Measurements from ENCODE around the gene TFAP2C. TPM values are rescaled to one million over a fixed set of nuclear protein-coding genes. Genes with fewer than 3 reads are reported as not detected.

The TFAP2C gene
- total RNA-seq (2014; rRNA removed; shearing (Covaris generic)) (9.4 and 11.9 TPM in 2 replicates), polyA plus RNA-seq (2016; fragmentation: Nextera tagmentation; extraction: Ambion mirVana) (11.7 and 14.3 TPM in 2 replicates)
- long read RNA-seq, partial matches to known transcripts = 0 of 6 reads
- long read RNA-seq, other reads (novel, unspliced or antisense) = 4 of 6 reads

GRCh38 chr20:56628873-56629463, at the start of gene TFAP2C:
TSS of gene TFAP2C (plus strand) at chr20:56629306. CDS start at chr20:56629545, 239 bp downstream.
- peaks cover 46% of the 10 kb centered on the region for H3K4me1 ChIP-seq (ENCODE audit: insufficient read depth)
- peak within 1 kb of the TSS; percentile 98 for H3K4me2 ChIP-seq
- Mint-ChIP-seq H3K36me3 (ENCODE audit: low read depth) (peaks cover 15% of the 10 kb centered on the region), H3K4me3 (peak within 1 kb of the TSS; percentile 79), H3K4me1 (peaks cover 47% of the 10 kb centered on the region), H3K27me3 (ENCODE audit: insufficient read depth, low read depth, poor library complexity) (peaks cover 83% of the 10 kb centered on the region), H3K27ac (no peak within 1 kb of the TSS), H3K9me3 (no peaks in the 10 kb centered on the region)
- ATAC-seq = peak; percentile 15
- peak; percentile 46; the same call in 1 of the 2 replicates for TF ChIP-seq POLR2AphosphoS5 (IDR thresholded peaks at IDR 0.05; ENCODE audit: low read depth)
- no peak for TF ChIP-seq EZH2phosphoT487 (IDR thresholded peaks at IDR 0.05; ENCODE audit: unreplicated experiment)
- peaks cover 9% of the 10 kb centered on the region; the same call in 1 of the 2 replicates for H3F3A ChIP-seq (replicated peaks; ENCODE audit: low read depth)
- no peak within 1 kb of the TSS for H3K27ac ChIP-seq (ENCODE audit: low read depth)
- H3K27me3 ChIP-seq (ENCODE audit: insufficient read depth) = peaks cover 65% of the 10 kb centered on the region
- H4K20me1 ChIP-seq (replicated peaks; ENCODE audit: insufficient read depth) = peaks cover 7% of the 10 kb centered on the region
- peaks cover 24% of the 10 kb centered on the region for H3K79me2 ChIP-seq (replicated peaks; ENCODE audit: insufficient read depth)
- no peaks in the 10 kb centered on the region for H3K9me2 ChIP-seq (ENCODE audit: insufficient read depth)
- DNase-seq (ENCODE audit: low spot score) = peak; percentile 85
- no peaks in the 10 kb centered on the region for H3K36me3 ChIP-seq (ENCODE audit: insufficient read depth)
- H2AFZ ChIP-seq = peak within 1 kb of the TSS; percentile 96; the same call in 1 of the 2 replicates
- peak within 1 kb of the TSS; percentile 95 for H3K4me3 ChIP-seq

DNA sequence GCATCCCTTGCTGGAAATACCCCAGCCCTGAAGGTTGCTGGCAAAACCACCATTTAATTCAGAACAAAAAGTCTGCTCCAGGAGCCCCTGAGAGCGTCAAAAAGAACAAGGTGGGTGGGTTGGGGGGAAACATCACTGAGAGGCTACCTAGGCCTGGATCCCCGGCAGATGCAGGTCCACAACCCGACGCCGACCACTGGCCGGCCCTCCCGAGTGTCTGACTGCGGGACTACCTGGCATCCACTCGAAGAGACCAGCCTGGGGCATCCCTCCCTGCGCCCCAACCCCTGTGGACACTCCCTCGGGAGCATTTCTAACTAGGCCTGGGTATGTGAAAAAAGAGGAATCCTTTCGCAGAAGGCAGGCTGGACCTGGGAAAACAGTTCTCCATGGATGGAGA, 48.9 kb upstream of the TFAP2C start:
- DNase-seq (ENCODE audit: low spot score) (no peak), ATAC-seq (no peak)
- Histone ChIP-seq H3K4me1 (ENCODE audit: insufficient read depth) (no peaks in the 10 kb centered on the region), H3K4me2 (no peak overlapping the region), H2AFZ (no peak overlapping the region), H3K27ac (ENCODE audit: low read depth) (no peak overlapping the region), H3K27me3 (ENCODE audit: insufficient read depth) (no peaks in the 10 kb centered on the region), H4K20me1 (replicated peaks; ENCODE audit: insufficient read depth) (no peaks in the 10 kb centered on the region), H3F3A (replicated peaks; ENCODE audit: low read depth) (no peaks in the 10 kb centered on the region), H3K36me3 (ENCODE audit: insufficient read depth) (no peaks in the 10 kb centered on the region), H3K9me2 (ENCODE audit: insufficient read depth) (no peaks in the 10 kb centered on the region), H3K4me3 (no peak overlapping the region), H3K79me2 (replicated peaks; ENCODE audit: insufficient read depth) (no peaks in the 10 kb centered on the region)
- Mint-ChIP-seq H3K27ac (no peak overlapping the region), H3K4me3 (no peak overlapping the region), H3K27me3 (ENCODE audit: insufficient read depth, low read depth, poor library complexity) (peaks cover 6% of the 10 kb centered on the region), H3K4me1 (peaks cover 15% of the 10 kb centered on the region; the same call in 2 of the 3 replicates), H3K36me3 (ENCODE audit: low read depth) (no peaks in the 10 kb centered on the region; the same call in 2 of the 3 replicates), H3K9me3 (no peaks in the 10 kb centered on the region; the same call in 2 of the 3 replicates)
- TF ChIP-seq, protein P1, sequence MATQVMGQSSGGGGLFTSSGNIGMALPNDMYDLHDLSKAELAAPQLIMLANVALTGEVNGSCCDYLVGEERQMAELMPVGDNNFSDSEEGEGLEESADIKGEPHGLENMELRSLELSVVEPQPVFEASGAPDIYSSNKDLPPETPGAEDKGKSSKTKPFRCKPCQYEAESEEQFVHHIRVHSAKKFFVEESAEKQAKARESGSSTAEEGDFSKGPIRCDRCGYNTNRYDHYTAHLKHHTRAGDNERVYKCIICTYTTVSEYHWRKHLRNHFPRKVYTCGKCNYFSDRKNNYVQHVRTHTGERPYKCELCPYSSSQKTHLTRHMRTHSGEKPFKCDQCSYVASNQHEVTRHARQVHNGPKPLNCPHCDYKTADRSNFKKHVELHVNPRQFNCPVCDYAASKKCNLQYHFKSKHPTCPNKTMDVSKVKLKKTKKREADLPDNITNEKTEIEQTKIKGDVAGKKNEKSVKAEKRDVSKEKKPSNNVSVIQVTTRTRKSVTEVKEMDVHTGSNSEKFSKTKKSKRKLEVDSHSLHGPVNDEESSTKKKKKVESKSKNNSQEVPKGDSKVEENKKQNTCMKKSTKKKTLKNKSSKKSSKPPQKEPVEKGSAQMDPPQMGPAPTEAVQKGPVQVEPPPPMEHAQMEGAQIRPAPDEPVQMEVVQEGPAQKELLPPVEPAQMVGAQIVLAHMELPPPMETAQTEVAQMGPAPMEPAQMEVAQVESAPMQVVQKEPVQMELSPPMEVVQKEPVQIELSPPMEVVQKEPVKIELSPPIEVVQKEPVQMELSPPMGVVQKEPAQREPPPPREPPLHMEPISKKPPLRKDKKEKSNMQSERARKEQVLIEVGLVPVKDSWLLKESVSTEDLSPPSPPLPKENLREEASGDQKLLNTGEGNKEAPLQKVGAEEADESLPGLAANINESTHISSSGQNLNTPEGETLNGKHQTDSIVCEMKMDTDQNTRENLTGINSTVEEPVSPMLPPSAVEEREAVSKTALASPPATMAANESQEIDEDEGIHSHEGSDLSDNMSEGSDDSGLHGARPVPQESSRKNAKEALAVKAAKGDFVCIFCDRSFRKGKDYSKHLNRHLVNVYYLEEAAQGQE (IDR thresholded peaks at IDR 0.05; ENCODE audit: unreplicated experiment) = no peak
- no peak for TF ChIP-seq CREB1 (CRISPR knock-in tag; IDR thresholded peaks at IDR 0.05; ENCODE audit: low read depth)
- no peak for TF ChIP-seq ZNF462 (CRISPR knock-in tag; IDR thresholded peaks at IDR 0.05)
- TF ChIP-seq JUNB (IDR thresholded peaks at IDR 0.05; ENCODE audit: unreplicated experiment) = no peak
- TF ChIP-seq, protein P2, sequence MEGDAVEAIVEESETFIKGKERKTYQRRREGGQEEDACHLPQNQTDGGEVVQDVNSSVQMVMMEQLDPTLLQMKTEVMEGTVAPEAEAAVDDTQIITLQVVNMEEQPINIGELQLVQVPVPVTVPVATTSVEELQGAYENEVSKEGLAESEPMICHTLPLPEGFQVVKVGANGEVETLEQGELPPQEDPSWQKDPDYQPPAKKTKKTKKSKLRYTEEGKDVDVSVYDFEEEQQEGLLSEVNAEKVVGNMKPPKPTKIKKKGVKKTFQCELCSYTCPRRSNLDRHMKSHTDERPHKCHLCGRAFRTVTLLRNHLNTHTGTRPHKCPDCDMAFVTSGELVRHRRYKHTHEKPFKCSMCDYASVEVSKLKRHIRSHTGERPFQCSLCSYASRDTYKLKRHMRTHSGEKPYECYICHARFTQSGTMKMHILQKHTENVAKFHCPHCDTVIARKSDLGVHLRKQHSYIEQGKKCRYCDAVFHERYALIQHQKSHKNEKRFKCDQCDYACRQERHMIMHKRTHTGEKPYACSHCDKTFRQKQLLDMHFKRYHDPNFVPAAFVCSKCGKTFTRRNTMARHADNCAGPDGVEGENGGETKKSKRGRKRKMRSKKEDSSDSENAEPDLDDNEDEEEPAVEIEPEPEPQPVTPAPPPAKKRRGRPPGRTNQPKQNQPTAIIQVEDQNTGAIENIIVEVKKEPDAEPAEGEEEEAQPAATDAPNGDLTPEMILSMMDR (conservative IDR thresholded peaks at IDR 0.05; ENCODE audit: low read depth in 2 of 2) = no peak
- no peak for TF ChIP-seq STAT1 (IDR thresholded peaks at IDR 0.05; ENCODE audit: unreplicated experiment)
